Spinal cord (tissue), 10 donors: Measurements from ENCODE around the gene FAM3D. TPM values are rescaled to one million over a fixed set of nuclear protein-coding genes. Genes with fewer than 3 reads are reported as not detected.

Experiments used
- DNase-seq, 6 donors: peaks; one replicate each; pipeline versions ENCODE4 v3.0.0 to v3.0.0-alpha.2; 2013 to 2015; ENCODE audit warnings: low spot score in 6 of 6, low read depth in 4 of 6
- H3K27ac ChIP-seq: one replicate; pipeline ENCODE4 v1.5.1; 2013; ENCODE audit warnings: low read depth, low read length, control low read depth
- H3K27me3 ChIP-seq: one replicate; pipeline ENCODE4 v1.6.1; 2013; ENCODE audit warnings: low read length; ENCODE audit not compliant: control insufficient read depth, insufficient read depth
- H3K36me3 ChIP-seq: one replicate; pipeline ENCODE4 v1.6.1; 2013; ENCODE audit warnings: low read length; ENCODE audit not compliant: control insufficient read depth, insufficient read depth
- H3K4me1 ChIP-seq: one replicate; pipeline ENCODE4 v1.6.1; 2013; ENCODE audit warnings: low read length; ENCODE audit not compliant: control insufficient read depth, insufficient read depth
- H3K4me3 ChIP-seq: one replicate; pipeline ENCODE4 v1.5.1; 2013; ENCODE audit warnings: low read depth, low read length, control low read depth
- H3K9me3 ChIP-seq: one replicate; pipeline ENCODE4 v1.6.1; 2013; ENCODE audit warnings: low read length; ENCODE audit not compliant: control insufficient read depth, insufficient read depth
- WGBS: methylation state at CpG from one replicate; pipeline ENCODE4 v1.1.5; 2013; ENCODE audit warnings: missing lambda C conversion rate; ENCODE audit not compliant: insufficient coverage; 5-methylcytosine and 5-hydroxymethylcytosine counted together
- polyA plus RNA-seq, 2 donors: library from polyadenylated mRNA; unstranded; fragments of 120-200 nt; gene quantifications; one replicate each; pipeline ENCODE4 v1.2.1, GENCODE V29; 2013; ENCODE audit not compliant: insufficient read length in 2 of 2
- total RNA-seq, 2 donors: library from RNA; depleted of rRNA in 1 of 2; stranded (reverse); fragments of 120-200 nt in 1 of 2; fragments of >200 nt in 1 of 2; gene quantifications; one replicate each; pipeline versions ENCODE4 v1.2.3 to v1.2.4, GENCODE V29; 2013 to 2014
- donor health status: healthy.

The FAM3D gene
- total and polyA plus RNA-seq, 4 donors: 0.17 to 0.39 (median 0.20) TPM; not detected in 1

GRCh38 chr3:58625196-58625824 is 41.3 kb downstream of the FAM3D start:
- H3K27me3 ChIP-seq: no peaks in the 10 kb centered on the region
- no peak overlapping the region for H3K4me3 ChIP-seq

GRCh38 chr3:58624550-58624949 is 42.0 kb downstream of the FAM3D start:
- no peaks in the 10 kb centered on the region for H3K9me3 ChIP-seq
- DNase-seq: no peak
- 57% methylated on average over 1 of the region's 3 CpGs for WGBS
- peaks cover 46% of the 10 kb centered on the region for H3K4me1 ChIP-seq
- H3K27me3 ChIP-seq: no peaks in the 10 kb centered on the region
- no peaks in the 10 kb centered on the region for H3K36me3 ChIP-seq
- no peak overlapping the region for H3K4me3 ChIP-seq
- H3K27ac ChIP-seq: no peak overlapping the region

More at GRCh38 chr3:58625196-58625824, 41.3 kb downstream of the FAM3D start:
- Histone ChIP-seq H3K9me3 (no peaks in the 10 kb centered on the region), H3K27ac (no peak overlapping the region), H3K4me1 (peaks cover 48% of the 10 kb centered on the region), H3K36me3 (no peaks in the 10 kb centered on the region)
- WGBS: 82% methylated on average over 7 of the region's 9 CpGs
- DNase-seq: peak in 1 of 6 donors; percentile 34

- 92% methylated on average over 5 of the region's 5 CpGs for WGBS
- H3K9me3 ChIP-seq: no peaks in the 10 kb centered on the region
- no peak overlapping the region for H3K27ac ChIP-seq
- no peak for DNase-seq
- H3K4me1 ChIP-seq: peaks cover 42% of the 10 kb centered on the region
- no peaks in the 10 kb centered on the region for H3K27me3 ChIP-seq
- H3K4me3 ChIP-seq: no peak overlapping the region
- no peaks in the 10 kb centered on the region for H3K36me3 ChIP-seq
Observed at GRCh38 chr3:58623961-58624360, 42.6 kb downstream of the FAM3D start.

GRCh38 chr3:58623478-58623877 is 43.1 kb downstream of the FAM3D start:
- WGBS: 69% methylated on average over 6 of the region's 8 CpGs
- Histone ChIP-seq H3K36me3 (no peaks in the 10 kb centered on the region), H3K27me3 (no peaks in the 10 kb centered on the region), H3K9me3 (no peaks in the 10 kb centered on the region), H3K4me1 (peaks cover 42% of the 10 kb centered on the region), H3K27ac (no peak overlapping the region), H3K4me3 (no peak overlapping the region)
- no peak for DNase-seq

- H3K4me1 ChIP-seq: peaks cover 38% of the 10 kb centered on the region
- no peak overlapping the region for H3K27ac ChIP-seq
- DNase-seq: peak in 1 of 6 donors; percentile 74
- no peaks in the 10 kb centered on the region for H3K27me3 ChIP-seq
- no peak overlapping the region for H3K4me3 ChIP-seq
- WGBS: 71% methylated on average over 8 of the region's 8 CpGs
- no peaks in the 10 kb centered on the region for H3K36me3 ChIP-seq
- H3K9me3 ChIP-seq: no peaks in the 10 kb centered on the region
Observed at GRCh38 chr3:58622892-58623291, 43.7 kb downstream of the FAM3D start.

GRCh38 chr3:58622436-58622835 is 44.1 kb downstream of the FAM3D start:
- Histone ChIP-seq H3K27me3 (no peaks in the 10 kb centered on the region), H3K4me1 (peaks cover 34% of the 10 kb centered on the region), H3K9me3 (no peaks in the 10 kb centered on the region), H3K4me3 (no peak overlapping the region), H3K27ac (no peak overlapping the region), H3K36me3 (no peaks in the 10 kb centered on the region)
- DNase-seq: peak in 1 of 6 donors; percentile 34
- 88% methylated on average over 2 of the region's 4 CpGs for WGBS

GRCh38 chr3:58621086-58621830 is 45.3 kb downstream of the FAM3D start:
- Histone ChIP-seq H3K27me3 (no peaks in the 10 kb centered on the region), H3K36me3 (no peaks in the 10 kb centered on the region), H3K27ac (no peak overlapping the region), H3K4me1 (peaks cover 28% of the 10 kb centered on the region), H3K4me3 (no peak overlapping the region), H3K9me3 (no peaks in the 10 kb centered on the region)
- WGBS: 83% methylated on average over 6 of the region's 6 CpGs
- no peak for DNase-seq

- 82% methylated on average over 5 of the region's 8 CpGs for WGBS
- H3K4me1 ChIP-seq: peaks cover 21% of the 10 kb centered on the region
- H3K27ac ChIP-seq: no peak overlapping the region
- no peaks in the 10 kb centered on the region for H3K36me3 ChIP-seq
- H3K4me3 ChIP-seq: no peak overlapping the region
- no peaks in the 10 kb centered on the region for H3K9me3 ChIP-seq
- no peak for DNase-seq
- H3K27me3 ChIP-seq: no peaks in the 10 kb centered on the region
Observed at GRCh38 chr3:58620421-58620820, 46.2 kb downstream of the FAM3D start.

- 46% methylated on average over 3 of the region's 8 CpGs for WGBS
- peaks cover 8% of the 10 kb centered on the region for H3K4me1 ChIP-seq
- peak in 1 of 6 donors; percentile 65 for DNase-seq
- no peaks in the 10 kb centered on the region for H3K27me3 ChIP-seq
- no peaks in the 10 kb centered on the region for H3K36me3 ChIP-seq
- no peak overlapping the region for H3K4me3 ChIP-seq
- H3K9me3 ChIP-seq: no peaks in the 10 kb centered on the region
- H3K27ac ChIP-seq: peak overlapping the region; percentile 67
Observed at GRCh38 chr3:58617338-58617761, 49.2 kb downstream of the FAM3D start.
